Brain pericyte (primary cell): ENCODE measurements around the gene HNF1B.

Experiments used
- DNase-seq: peaks from one replicate; pipeline ENCODE4 v3.0.0-alpha.2; 2012; ENCODE audit warnings: low read depth, low spot score

HNF1B gene

GRCh38 chr17:37671824-37672547 is 72.9 kb downstream of the HNF1B start:
- no peak for DNase-seq

DNA sequence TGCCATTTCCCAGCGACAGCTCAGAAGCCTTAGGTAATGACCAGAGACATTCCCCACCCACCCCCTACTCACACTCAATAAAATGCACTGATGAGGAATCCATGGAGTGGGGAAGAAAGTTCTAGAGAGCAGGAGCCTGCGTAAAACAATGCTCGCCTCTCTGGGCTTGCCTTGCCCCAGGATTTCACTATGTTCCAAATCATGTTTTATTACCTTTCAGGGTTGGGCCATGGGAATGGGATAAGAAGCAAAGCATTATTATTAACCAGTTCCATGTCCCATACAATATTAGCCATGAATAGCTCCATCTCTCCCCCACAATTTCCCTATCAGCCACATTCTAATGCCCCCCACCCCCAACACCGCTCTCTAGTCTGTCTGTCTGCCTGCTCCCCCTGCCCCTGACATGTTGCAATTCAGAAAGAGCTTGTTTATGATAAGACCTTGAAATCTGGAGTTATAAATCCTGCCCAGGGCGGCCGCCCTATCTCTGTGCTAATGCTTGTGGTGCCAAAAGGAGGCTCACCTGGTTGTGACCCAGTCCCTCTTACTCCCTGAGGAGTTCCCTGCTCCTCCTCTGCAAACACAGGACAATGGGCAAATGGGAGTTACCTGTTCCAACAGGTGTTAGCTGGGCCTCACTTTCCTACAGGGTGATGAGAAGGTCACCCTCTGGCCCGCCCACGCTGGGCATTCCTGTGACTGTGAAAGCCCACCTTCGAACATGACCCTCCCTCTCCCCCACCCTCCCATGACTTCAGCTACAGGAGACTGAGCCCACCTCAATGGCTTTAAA is 73.6 kb downstream of the HNF1B start:
- DNase-seq = no peak

DNA sequence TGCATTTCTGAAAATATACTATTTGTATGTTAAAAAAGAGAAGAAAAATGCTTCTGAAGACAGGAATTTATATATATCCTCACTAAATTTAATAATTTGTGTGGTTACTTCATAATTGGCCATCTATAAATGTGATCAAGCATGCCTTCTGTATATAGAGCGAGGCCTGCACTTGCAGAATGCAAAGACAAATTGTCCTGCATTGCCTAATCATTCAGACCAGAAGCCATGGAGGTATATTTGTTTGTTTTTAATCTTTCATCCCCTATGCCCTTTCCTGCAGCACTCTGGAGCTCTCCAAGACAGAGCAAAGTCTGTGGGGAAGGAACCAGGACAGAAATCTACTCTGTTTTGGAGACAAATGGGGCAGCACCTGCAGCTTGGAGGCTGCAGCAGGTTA is 77.8 kb downstream of the HNF1B start:
- no peak for DNase-seq

GRCh38 chr17:37664214-37664613 is 80.6 kb downstream of the HNF1B start:
- DNase-seq = no peak

DNA sequence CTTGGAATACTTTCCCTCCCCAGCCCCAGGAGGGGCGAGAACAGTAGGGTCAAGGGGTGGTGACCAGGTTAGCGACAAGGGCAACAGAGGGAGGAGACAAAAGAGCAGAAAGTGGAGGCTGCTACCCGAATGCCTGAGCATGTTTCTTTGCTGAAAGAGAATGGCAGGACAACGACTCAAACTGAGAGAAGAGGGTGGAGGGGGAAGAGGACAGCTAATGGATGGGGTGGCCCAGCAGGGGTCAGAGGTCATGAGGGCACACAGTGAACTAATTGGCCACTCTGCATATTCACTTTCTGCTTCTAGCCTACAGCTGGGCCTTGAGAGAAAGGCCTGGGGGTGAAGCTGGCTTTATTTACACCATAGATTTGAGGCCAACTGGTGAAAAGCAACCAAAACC is 82.5 kb downstream of the HNF1B start:
- DNase-seq = no peak

DNA sequence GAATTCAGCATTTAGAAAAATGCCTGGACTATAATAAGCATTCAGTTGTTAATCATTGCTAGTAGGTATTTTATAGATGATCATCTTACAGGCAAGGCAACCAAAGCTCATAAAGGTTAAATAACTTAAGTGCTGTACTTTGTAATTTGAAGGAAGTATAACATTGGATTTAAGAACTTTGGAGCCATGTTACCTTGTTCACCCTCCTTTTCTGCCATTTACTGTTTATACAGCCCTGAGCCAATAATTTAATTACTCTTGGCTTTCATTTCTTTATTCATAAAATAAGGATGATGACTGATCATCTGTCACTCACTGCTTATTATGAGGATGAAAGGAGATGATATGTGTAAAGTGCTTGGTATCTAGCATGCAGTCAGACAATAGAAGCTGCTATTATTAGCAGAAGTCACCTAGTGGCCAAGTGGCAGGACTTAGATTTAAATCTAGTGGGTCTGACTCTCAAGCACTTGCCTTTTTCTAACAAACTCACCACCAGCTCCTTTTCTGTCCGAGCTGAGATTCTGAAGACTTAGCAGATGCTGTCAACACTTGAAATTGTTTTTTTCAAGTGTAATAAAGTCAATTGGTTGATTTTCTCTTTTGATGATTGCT is 83.4 kb downstream of the HNF1B start:
- DNase-seq = no peak

DNA sequence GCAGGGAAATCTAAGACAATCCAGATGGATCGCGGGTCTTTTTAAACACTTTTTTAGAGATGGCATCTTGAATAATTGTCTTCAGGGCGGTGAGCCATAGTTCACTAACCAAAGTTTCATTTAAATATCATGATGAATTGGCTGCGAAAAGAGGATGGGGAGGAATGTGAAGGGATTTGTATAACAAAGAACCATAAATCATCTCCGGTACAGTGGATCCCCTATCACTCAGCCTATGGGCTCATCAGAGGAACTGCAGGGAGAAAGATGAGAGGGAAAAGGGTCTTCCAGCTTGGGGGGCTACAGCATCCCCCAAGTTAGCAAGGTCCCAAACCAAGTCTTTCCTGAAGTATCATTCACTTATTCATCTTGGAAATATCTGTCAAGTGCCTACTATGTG is 84.9 kb downstream of the HNF1B start:
- DNase-seq = no peak

DNA sequence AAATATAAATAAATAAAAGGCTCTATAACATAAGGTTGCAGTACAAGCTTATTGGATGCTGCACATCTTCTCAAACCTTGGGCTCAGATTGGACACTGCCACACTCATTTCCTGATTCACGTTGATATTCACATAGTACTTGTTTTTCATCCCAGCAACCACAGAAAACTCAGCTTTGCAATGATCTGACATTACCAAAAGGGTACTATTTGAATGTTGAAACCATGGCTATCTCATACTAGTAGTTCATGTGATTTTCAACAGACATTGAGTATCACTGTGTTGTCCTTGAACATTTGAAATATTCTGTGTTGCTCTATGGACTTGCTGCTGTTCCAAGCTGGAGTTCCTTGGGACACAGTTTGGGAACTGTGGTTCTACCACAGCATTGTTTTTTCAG is 87.7 kb downstream of the HNF1B start:
- no peak for DNase-seq

GRCh38 chr17:37651849-37652248 is 93.0 kb downstream of the HNF1B start:
- DNase-seq = no peak

DNA sequence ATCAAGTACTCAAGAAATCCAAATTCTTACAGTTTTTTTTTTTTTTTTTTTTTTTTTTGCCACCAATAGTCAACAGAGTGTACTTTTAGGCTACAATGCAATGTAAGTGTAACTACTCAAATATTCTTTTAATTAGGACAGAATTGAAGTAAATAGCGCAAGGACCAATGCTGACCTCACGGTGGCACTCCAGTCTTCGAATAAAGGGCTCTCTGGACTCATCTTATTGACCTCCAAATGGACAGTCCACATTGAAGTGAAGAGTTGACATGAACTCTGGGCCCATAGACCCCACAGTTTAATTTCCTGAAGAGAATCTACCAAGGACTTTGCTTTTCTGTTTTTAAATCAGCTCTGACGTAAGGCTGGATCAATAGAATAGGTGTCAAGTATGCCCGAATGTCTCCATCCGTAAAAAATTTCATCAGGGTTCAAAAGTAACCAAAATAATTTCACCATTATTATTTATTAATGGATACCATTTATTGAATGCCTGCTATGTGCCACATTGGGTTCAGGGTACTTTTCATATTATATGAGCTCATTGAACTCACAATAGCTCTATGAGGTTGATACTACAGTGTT is 94.3 kb downstream of the HNF1B start:
- DNase-seq = no peak

DNA sequence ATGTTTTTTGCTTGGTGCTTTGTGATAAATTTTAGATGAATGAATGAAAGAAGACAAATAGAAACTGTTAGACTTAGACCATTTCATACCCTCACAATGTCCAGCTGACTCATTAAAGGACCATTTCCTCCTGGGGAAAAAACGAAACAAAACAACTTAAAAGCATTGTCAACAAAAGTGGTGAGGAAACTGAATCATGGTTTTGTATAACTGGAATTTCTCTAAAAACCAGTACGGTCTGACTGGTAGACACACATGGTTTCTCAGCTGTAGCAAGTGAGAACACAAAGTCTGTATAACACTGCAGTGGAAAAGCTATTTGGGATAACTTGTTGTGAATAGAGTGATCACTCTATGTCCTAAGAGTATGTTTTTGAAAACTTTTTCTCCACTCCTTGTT is 96.3 kb downstream of the HNF1B start:
- no peak for DNase-seq

- no peak for DNase-seq
Observed at GRCh38 chr17:37647856-37648255, 97.0 kb downstream of the HNF1B start.

- DNase-seq = no peak
Observed at GRCh38 chr17:37643869-37644268, 101.0 kb downstream of the HNF1B start.

- DNase-seq = peak; percentile 43
Observed at GRCh38 chr17:37643118-37643766, 101.6 kb downstream of the HNF1B start, which contains the start of gene DDX52. DDX52 (minus strand) TSS chr17:37643446; CDS start chr17:37643420, 26 bp downstream.

- DNase-seq = no peak
Observed at GRCh38 chr17:37642681-37643080, 102.2 kb downstream of the HNF1B start.

DNA sequence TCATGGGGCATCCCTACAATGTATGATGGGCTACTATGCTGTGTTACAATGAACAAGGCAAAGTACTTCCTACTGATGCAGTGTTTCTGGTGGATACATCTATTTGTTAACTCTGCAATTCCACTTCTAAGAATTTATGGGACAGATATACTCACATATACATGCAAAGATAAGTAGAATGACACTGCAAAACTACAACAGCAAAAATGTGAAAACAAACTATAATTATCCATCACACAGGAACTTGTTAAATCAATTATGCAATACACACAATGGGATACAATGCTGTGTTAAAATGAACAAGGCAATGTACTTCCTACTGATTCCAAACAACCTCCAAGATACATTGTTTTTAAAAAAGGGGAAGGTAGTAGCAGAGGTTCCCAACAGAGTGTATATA is 104.8 kb downstream of the HNF1B start:
- no peak for DNase-seq

DNA sequence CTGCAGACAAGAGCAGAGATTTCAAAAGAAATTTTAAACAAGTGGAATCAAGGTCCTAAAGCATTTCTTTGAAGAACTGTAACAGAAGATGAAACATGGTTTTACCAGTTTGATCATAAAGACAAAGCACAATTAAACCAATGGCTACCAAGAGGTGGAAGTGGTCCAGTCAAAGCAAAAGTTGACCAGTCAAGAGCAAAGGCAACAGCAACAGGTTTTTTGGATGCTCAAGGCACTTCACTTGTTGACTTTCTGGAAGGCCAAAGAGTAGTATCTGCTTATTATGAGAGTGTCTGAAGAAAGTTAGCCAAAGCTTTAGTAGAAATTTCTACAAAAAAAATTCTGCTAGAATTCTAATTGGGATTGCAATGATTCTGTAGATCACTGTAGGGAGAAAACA is 106.9 kb downstream of the HNF1B start:
- no peak for DNase-seq
